Inflammatory macrophage (primary cell): ENCODE measurements around the gene PTDSS2.
A peak's percentile ranks its signal among the peaks of the same experiment; 100 is the strongest.
"Not testable (repeated sequence)": the region's sequence is repeated elsewhere in the genome, so short reads cannot be mapped to it uniquely, and the experiment has no call there.

Experiments
- DNase-seq, 2 donors: peaks; one replicate each; pipeline ENCODE4 v3.0.0-alpha.2; 2020 to 2022

PTDSS2 gene

GRCh38 chr11:414318-414857 lies 35.7 kb upstream of the PTDSS2 start:
- DNase-seq, result no peak

GRCh38 chr11:415640-416041 lies 34.4 kb upstream of the PTDSS2 start:
- no peak for DNase-seq

GRCh38 chr11:416051-416756 lies 33.9 kb upstream of the PTDSS2 start:
- no peak for DNase-seq

- peak; percentile 54 to 61 for DNase-seq
Observed at GRCh38 chr11:416757-417621, 33.1 kb upstream of the PTDSS2 start.

- no peak for DNase-seq
Observed at GRCh38 chr11:417652-418342, 32.3 kb upstream of the PTDSS2 start.

GRCh38 chr11:418343-419247 lies 31.5 kb upstream of the PTDSS2 start:
- no peak for DNase-seq

GRCh38 chr11:419248-420005 lies 30.7 kb upstream of the PTDSS2 start:
- DNase-seq, result no peak

GRCh38 chr11:420054-420910 lies 29.8 kb upstream of the PTDSS2 start:
- DNase-seq, result no peak

GRCh38 chr11:420911-421321 lies 29.2 kb upstream of the PTDSS2 start:
- no peak for DNase-seq

- DNase-seq, result no peak
Observed at GRCh38 chr11:422249-422656, 27.8 kb upstream of the PTDSS2 start.

- DNase-seq, result no peak
Observed at GRCh38 chr11:424232-424631, 25.8 kb upstream of the PTDSS2 start.

- not testable (repeated sequence) for DNase-seq
Observed at GRCh38 chr11:424766-425165, 25.3 kb upstream of the PTDSS2 start.

GRCh38 chr11:425301-425700 lies 24.8 kb upstream of the PTDSS2 start:
- DNase-seq, result no peak

- DNase-seq, result no peak
Observed at GRCh38 chr11:426851-427250, 23.2 kb upstream of the PTDSS2 start.

GRCh38 chr11:428295-428694 lies 21.8 kb upstream of the PTDSS2 start:
- DNase-seq, result no peak

GRCh38 chr11:429391-429790 lies 20.7 kb upstream of the PTDSS2 start:
- no peak for DNase-seq

- DNase-seq, result no peak
Observed at GRCh38 chr11:429931-430456, 20.1 kb upstream of the PTDSS2 start.

GRCh38 chr11:431921-432320 lies 18.2 kb upstream of the PTDSS2 start:
- DNase-seq, result no peak

- no peak for DNase-seq
Observed at GRCh38 chr11:432501-433100, 17.5 kb upstream of the PTDSS2 start.

GRCh38 chr11:433111-433510 lies 17.0 kb upstream of the PTDSS2 start:
- no peak for DNase-seq
